Measurements from ENCODE around the gene RIPOR3.
"Not testable (repeated sequence)": the region's sequence is repeated elsewhere in the genome, so short reads cannot be mapped to it uniquely, and the experiment has no call there.

The RIPOR3 gene

GRCh38 chr20:50651676-50652075 is 39.7 kb downstream of the RIPOR3 start:
- DNase-seq = no peak

GRCh38 chr20:50649590-50649989 is 41.8 kb downstream of the RIPOR3 start:
- DNase-seq = no peak

GRCh38 chr20:50648651-50649050 is 42.7 kb downstream of the RIPOR3 start:
- DNase-seq = no peak

- no peak for DNase-seq
Measured at GRCh38 chr20:50646483-50646996, 44.8 kb downstream of the RIPOR3 start.

GRCh38 chr20:50645253-50646068 is 45.9 kb downstream of the RIPOR3 start:
- no peak for DNase-seq

GRCh38 chr20:50642288-50642803 is 49.0 kb downstream of the RIPOR3 start:
- no peak for DNase-seq

- not testable (repeated sequence) for DNase-seq
Measured at GRCh38 chr20:50641625-50642287, 49.6 kb downstream of the RIPOR3 start.

GRCh38 chr20:50639971-50640711 is 51.2 kb downstream of the RIPOR3 start:
- not testable (repeated sequence) for DNase-seq

GRCh38 chr20:50638015-50638847 is 53.1 kb downstream of the RIPOR3 start:
- not testable (repeated sequence) for DNase-seq

GRCh38 chr20:50636601-50637540 is 54.5 kb downstream of the RIPOR3 start:
- no peak for DNase-seq

GRCh38 chr20:50635676-50636600 is 55.4 kb downstream of the RIPOR3 start:
- DNase-seq = peak; percentile 82

GRCh38 chr20:50635014-50635557 is 56.3 kb downstream of the RIPOR3 start:
- DNase-seq = no peak

GRCh38 chr20:50634191-50634590 is 57.2 kb downstream of the RIPOR3 start:
- DNase-seq = no peak

GRCh38 chr20:50633361-50633760 is 58.0 kb downstream of the RIPOR3 start:
- no peak for DNase-seq

GRCh38 chr20:50632701-50633100 is 58.6 kb downstream of the RIPOR3 start:
- DNase-seq = no peak

GRCh38 chr20:50632236-50632635 is 59.1 kb downstream of the RIPOR3 start:
- DNase-seq = no peak

- DNase-seq = no peak
Measured at GRCh38 chr20:50630578-50631263, 60.6 kb downstream of the RIPOR3 start.

GRCh38 chr20:50629670-50630045 is 61.7 kb downstream of the RIPOR3 start:
- no peak for DNase-seq

All from NCI-H345 (cell line).